Measurements from ENCODE around the gene LANCL3.

The LANCL3 gene

DNA sequence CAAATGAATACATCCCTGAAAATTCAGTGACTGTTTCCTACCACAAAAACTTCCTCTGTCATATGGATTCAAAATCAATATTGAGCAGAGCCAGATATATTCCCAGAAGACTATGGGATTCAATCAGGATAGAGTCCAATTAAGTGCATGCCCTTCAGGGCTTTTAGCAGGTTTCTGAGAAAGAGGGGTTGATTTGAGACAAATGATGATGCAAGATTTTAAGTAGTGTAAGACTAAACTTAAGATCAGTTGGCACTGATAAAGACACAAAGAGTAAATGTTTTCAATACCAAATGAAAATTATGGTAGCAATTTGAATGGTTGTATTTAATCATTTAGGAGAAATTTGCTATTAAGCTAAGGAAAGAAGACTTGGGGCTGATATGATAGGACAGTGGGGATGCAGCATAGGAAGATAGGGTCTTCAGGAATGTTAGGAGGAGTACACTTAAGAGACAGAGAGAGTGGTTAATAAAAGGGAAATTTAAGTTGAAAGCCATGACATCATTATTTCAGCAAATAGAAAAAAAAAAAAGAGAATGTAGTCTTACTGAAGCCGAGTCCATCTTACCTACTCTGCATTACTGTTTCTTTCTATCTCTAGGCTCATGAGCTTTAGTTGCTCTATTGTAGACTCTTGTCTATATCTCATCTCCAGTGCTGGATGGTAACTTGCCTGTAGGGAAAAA, 82.1 kb downstream of the LANCL3 start:
- no peaks in the 10 kb centered on the region for H3K36me3 ChIP-seq (ENCODE audit: low read length)
- no peaks in the 10 kb centered on the region for H3K9me2 ChIP-seq (replicated peaks; ENCODE audit: insufficient read depth, low read length)
- H3K9ac ChIP-seq (ENCODE audit: low read length), result no peak overlapping the region
- H3F3A ChIP-seq (ENCODE audit: insufficient read depth), result no peaks in the 10 kb centered on the region
- no peaks in the 10 kb centered on the region for H3K9me3 ChIP-seq (ENCODE audit: insufficient read depth, low read length)
- no peak overlapping the region for H3K4me3 ChIP-seq (ENCODE audit: insufficient read depth, low read length, poor library complexity, severe bottlenecking)
- no peak overlapping the region for H2AFZ ChIP-seq (ENCODE audit: low read depth, low read length, severe bottlenecking)
- no peak overlapping the region for H3K4me2 ChIP-seq (ENCODE audit: low read depth, low read length, poor library complexity, severe bottlenecking)
- no peaks in the 10 kb centered on the region for H4K20me1 ChIP-seq (ENCODE audit: low read depth, low read length)
- no peak for TF ChIP-seq CTCF (IDR thresholded peaks at IDR 0.05; ENCODE audit: insufficient read depth, low read length, poor library complexity, severe bottlenecking)
- TF ChIP-seq EZH2phosphoT487 (conservative IDR thresholded peaks at IDR 0.05; ENCODE audit: low read length), result no peak
- H3K79me2 ChIP-seq (ENCODE audit: insufficient read depth, low read length), result no peaks in the 10 kb centered on the region
- no peaks in the 10 kb centered on the region for H3K27me3 ChIP-seq (ENCODE audit: low read length)
- H3K27ac ChIP-seq (ENCODE audit: low read depth, low read length), result no peak overlapping the region

- H3K4me2 ChIP-seq (ENCODE audit: low read depth, low read length, poor library complexity, severe bottlenecking), result no peak overlapping the region
- TF ChIP-seq EZH2phosphoT487 (conservative IDR thresholded peaks at IDR 0.05; ENCODE audit: low read length), result no peak
- TF ChIP-seq CTCF (IDR thresholded peaks at IDR 0.05; ENCODE audit: insufficient read depth, low read length, poor library complexity, severe bottlenecking), result no peak
- H3K9ac ChIP-seq (ENCODE audit: low read length), result no peak overlapping the region
- no peaks in the 10 kb centered on the region for H3K9me2 ChIP-seq (replicated peaks; ENCODE audit: insufficient read depth, low read length)
- no peak overlapping the region for H3K4me3 ChIP-seq (ENCODE audit: insufficient read depth, low read length, poor library complexity, severe bottlenecking)
- no peaks in the 10 kb centered on the region for H3K79me2 ChIP-seq (ENCODE audit: insufficient read depth, low read length)
- no peaks in the 10 kb centered on the region for H4K20me1 ChIP-seq (ENCODE audit: low read depth, low read length)
- no peaks in the 10 kb centered on the region for H3K9me3 ChIP-seq (ENCODE audit: insufficient read depth, low read length)
- H3K27ac ChIP-seq (ENCODE audit: low read depth, low read length), result no peak overlapping the region
- H2AFZ ChIP-seq (ENCODE audit: low read depth, low read length, severe bottlenecking), result no peak overlapping the region
- H3K27me3 ChIP-seq (ENCODE audit: low read length), result no peaks in the 10 kb centered on the region
- H3F3A ChIP-seq (ENCODE audit: insufficient read depth), result no peaks in the 10 kb centered on the region
- H3K36me3 ChIP-seq (ENCODE audit: low read length), result no peaks in the 10 kb centered on the region
Measured at GRCh38 chrX:37658343-37659030, 87.0 kb downstream of the LANCL3 start.

- no peak for TF ChIP-seq CTCF (IDR thresholded peaks at IDR 0.05; ENCODE audit: insufficient read depth, low read length, poor library complexity, severe bottlenecking)
- TF ChIP-seq EZH2phosphoT487 (conservative IDR thresholded peaks at IDR 0.05; ENCODE audit: low read length), result no peak
- Histone ChIP-seq H3K27me3 (ENCODE audit: low read length) (no peaks in the 10 kb centered on the region), H4K20me1 (ENCODE audit: low read depth, low read length) (no peaks in the 10 kb centered on the region), H3K9me3 (ENCODE audit: insufficient read depth, low read length) (no peaks in the 10 kb centered on the region), H3K79me2 (ENCODE audit: insufficient read depth, low read length) (no peaks in the 10 kb centered on the region), H3F3A (ENCODE audit: insufficient read depth) (no peaks in the 10 kb centered on the region), H3K36me3 (ENCODE audit: low read length) (no peaks in the 10 kb centered on the region), H3K4me3 (ENCODE audit: insufficient read depth, low read length, poor library complexity, severe bottlenecking) (no peak overlapping the region), H3K27ac (ENCODE audit: low read depth, low read length) (no peak overlapping the region), H3K9me2 (replicated peaks; ENCODE audit: insufficient read depth, low read length) (no peaks in the 10 kb centered on the region), H3K9ac (ENCODE audit: low read length) (no peak overlapping the region), H3K4me2 (ENCODE audit: low read depth, low read length, poor library complexity, severe bottlenecking) (no peak overlapping the region), H2AFZ (ENCODE audit: low read depth, low read length, severe bottlenecking) (no peak overlapping the region)
Measured at GRCh38 chrX:37659047-37659446, 87.6 kb downstream of the LANCL3 start.

All from SU-DHL-6 (cell line).